Measurements from ENCODE around the gene MYCN. TPM values are rescaled to one million over a fixed set of nuclear protein-coding genes. Genes with fewer than 3 reads are reported as not detected.

Gene MYCN
- polyA plus RNA-seq, 1 experiment = not detected

DNA sequence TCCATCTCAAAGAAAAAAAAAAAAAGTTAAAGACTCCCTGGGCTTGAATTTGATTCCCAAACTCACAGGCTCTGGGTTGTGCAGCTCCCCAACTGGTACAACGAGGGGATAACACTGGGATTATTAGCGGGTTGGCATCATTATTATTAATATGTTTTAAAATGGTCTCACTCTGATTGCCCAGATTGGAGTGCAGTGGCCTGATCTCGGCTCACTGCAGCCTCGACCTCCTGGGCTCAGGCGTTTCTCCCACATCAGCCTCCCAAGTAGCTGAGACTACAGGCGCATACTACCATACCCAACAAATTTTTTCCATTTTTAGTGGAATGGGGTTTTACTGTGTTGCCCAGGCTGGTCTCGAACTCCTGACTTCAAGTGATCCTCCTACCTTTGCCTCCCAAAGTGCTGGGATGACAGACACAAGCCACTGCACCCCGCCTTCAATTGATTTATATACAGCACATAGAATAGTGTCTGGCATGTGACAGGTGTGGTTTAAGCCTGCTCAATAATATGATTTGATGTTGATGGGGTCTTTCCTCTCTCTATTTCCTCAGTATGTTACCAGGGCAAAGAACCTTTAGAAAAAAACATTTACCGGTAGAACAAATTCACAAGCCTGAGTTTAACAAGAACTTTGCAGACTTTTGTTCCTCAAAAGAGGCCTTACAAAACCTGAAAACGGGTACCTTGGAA, 12.2 kb downstream of the MYCN start:
- POLR2A ChIA-PET = no interaction called here
- no peaks in the 10 kb centered on the region for H3K27me3 ChIP-seq (ENCODE audit: control insufficient read depth, insufficient read depth, low read length)
- H3K4me3 ChIP-seq (ENCODE audit: low read depth, low read length) = no peak overlapping the region
- CTCF ChIA-PET = no interaction called here
- H3K27ac ChIP-seq (ENCODE audit: low read depth, low read length) = no peak overlapping the region
- TF ChIP-seq, protein P1, sequence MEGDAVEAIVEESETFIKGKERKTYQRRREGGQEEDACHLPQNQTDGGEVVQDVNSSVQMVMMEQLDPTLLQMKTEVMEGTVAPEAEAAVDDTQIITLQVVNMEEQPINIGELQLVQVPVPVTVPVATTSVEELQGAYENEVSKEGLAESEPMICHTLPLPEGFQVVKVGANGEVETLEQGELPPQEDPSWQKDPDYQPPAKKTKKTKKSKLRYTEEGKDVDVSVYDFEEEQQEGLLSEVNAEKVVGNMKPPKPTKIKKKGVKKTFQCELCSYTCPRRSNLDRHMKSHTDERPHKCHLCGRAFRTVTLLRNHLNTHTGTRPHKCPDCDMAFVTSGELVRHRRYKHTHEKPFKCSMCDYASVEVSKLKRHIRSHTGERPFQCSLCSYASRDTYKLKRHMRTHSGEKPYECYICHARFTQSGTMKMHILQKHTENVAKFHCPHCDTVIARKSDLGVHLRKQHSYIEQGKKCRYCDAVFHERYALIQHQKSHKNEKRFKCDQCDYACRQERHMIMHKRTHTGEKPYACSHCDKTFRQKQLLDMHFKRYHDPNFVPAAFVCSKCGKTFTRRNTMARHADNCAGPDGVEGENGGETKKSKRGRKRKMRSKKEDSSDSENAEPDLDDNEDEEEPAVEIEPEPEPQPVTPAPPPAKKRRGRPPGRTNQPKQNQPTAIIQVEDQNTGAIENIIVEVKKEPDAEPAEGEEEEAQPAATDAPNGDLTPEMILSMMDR (IDR thresholded peaks at IDR 0.05; ENCODE audit: low read depth, low read length) = no peak
- H3K9me3 ChIP-seq (ENCODE audit: control insufficient read depth, insufficient read depth, low read length) = peaks cover 29% of the 10 kb centered on the region
- DNase-seq (ENCODE audit: low read depth, low spot score) = no peak

DNA sequence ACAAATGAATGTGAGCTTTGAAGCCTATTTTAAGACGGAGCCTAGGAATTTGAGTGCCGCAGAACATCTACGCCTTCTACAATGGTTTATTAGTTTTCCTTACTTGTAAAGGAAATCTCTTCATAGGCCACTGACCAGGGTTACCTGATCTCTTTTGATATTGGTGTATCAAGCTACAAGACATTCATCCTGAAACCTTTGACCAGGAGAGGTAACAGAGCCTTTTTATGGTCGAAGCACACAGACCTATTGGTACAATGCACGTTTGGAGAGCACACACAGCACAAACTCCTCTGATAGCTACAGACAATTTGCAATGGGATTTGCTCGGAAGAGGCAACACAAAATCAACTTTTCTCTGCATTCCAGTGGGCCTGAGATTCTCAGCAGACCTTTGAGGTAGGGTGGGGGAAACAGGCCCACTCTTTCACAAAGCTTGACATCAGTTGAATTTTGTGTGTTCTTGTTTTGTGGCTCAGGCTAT, 12.8 kb downstream of the MYCN start:
- no peak overlapping the region for H3K27ac ChIP-seq (ENCODE audit: low read depth, low read length)
- no peak overlapping the region for H3K4me3 ChIP-seq (ENCODE audit: low read depth, low read length)
- H3K27me3 ChIP-seq (ENCODE audit: control insufficient read depth, insufficient read depth, low read length) = no peaks in the 10 kb centered on the region
- ChIA-PET CTCF (no interaction called here), POLR2A (no interaction called here)
- TF ChIP-seq, protein P1 (IDR thresholded peaks at IDR 0.05; ENCODE audit: low read depth, low read length) = no peak
- peaks cover 34% of the 10 kb centered on the region for H3K9me3 ChIP-seq (ENCODE audit: control insufficient read depth, insufficient read depth, low read length)
- DNase-seq (ENCODE audit: low read depth, low spot score) = no peak

DNA sequence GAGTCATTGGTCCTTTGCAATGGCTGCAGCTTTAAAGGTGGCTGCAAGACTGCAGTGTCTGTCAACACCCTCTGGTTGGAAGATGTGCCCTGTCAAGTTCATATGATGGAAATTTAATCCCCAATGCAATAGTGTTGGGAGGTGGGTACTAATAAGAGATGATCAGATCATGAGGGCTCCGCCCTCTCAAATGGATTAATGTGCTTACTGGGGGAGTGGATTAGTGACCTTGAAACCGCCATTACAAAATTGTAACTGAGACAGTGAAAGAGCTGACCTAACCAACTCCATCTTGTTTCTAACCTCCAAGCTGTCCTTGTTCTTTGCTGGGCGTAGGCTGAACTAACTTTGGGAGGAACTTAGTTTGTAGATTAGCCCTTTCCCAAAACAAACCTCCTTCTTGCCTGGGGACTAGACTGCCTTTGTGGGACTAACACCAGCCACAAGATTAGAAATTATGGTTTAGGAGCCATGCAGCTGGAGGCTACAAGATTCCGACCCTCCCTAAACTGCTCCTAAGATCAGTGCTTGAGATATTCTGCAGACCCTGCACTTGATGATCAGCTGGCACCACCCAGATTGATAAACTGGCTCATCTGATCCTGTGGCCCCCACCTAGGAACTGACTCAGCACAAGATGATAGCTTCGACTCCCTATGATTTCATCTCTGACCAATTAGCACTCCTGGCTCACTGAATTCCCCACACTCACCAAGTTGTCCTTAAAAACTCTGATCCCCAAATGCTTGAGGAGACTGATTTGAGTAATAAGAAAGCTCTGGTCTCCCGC, 13.7 kb downstream of the MYCN start:
- Histone ChIP-seq H3K27ac (ENCODE audit: low read depth, low read length) (no peak overlapping the region), H3K9me3 (ENCODE audit: control insufficient read depth, insufficient read depth, low read length) (peaks cover 37% of the 10 kb centered on the region), H3K27me3 (ENCODE audit: control insufficient read depth, insufficient read depth, low read length) (no peaks in the 10 kb centered on the region), H3K4me3 (ENCODE audit: low read depth, low read length) (no peak overlapping the region)
- TF ChIP-seq, protein P1 (IDR thresholded peaks at IDR 0.05; ENCODE audit: low read depth, low read length) = no peak
- CTCF ChIA-PET = no interaction called here
- DNase-seq (ENCODE audit: low read depth, low spot score) = no peak
- POLR2A ChIA-PET = no interaction called here

DNA sequence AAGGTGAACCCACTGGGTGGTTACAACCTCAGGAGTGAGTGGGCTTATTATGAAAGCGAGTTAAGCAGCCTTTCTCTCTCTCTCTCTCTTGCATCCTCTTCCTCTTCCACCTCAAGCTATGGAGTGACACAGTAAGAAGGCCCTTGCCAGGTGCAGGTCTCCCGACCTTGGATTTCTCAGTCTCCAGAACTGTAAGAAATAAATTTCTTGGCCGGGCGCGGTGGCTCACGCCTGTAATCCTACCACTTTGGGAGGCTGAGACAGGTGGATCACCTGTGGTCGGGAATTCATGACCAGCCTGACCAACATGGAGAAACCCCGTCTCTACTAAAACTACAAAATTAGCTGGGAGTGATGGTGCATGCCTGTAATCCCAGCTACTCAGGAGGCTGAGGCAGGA, 14.4 kb downstream of the MYCN start:
- Histone ChIP-seq H3K9me3 (ENCODE audit: control insufficient read depth, insufficient read depth, low read length) (peaks cover 38% of the 10 kb centered on the region), H3K27me3 (ENCODE audit: control insufficient read depth, insufficient read depth, low read length) (no peaks in the 10 kb centered on the region), H3K4me3 (ENCODE audit: low read depth, low read length) (no peak overlapping the region), H3K27ac (ENCODE audit: low read depth, low read length) (no peak overlapping the region)
- ChIA-PET POLR2A (no interaction called here), CTCF (no interaction called here)
- TF ChIP-seq, protein P1 (IDR thresholded peaks at IDR 0.05; ENCODE audit: low read depth, low read length) = no peak
- DNase-seq (ENCODE audit: low read depth, low spot score) = no peak
